Thyroid gland (tissue), 4 donors: ENCODE results near the gene IRF2.

Source experiments
- POLR2A ChIP-seq, 2 donors: fragments of 450-650 bp; IDR thresholded peaks; one replicate each; pipeline ENCODE4 v1.6.1; 2017; ENCODE audit warnings: antibody characterized with exemption in 2 of 2, mild to moderate bottlenecking in 2 of 2, moderate library complexity in 1 of 2
- TF ChIP-seq, protein P1 (sequence below), 6 experiments: fragments of 200-600 bp in 3 of 6; fragments of 450-650 bp in 3 of 6; sonication (generic) in 3 of 6; IDR thresholded peaks; one replicate each; pipeline ENCODE4 v1.5.1; 2016 to 2019; ENCODE audit warnings: antibody characterized with exemption in 6 of 6, mild to moderate bottlenecking in 2 of 6, inconsistent platforms in 1 of 6, moderate library complexity in 1 of 6

DNA sequence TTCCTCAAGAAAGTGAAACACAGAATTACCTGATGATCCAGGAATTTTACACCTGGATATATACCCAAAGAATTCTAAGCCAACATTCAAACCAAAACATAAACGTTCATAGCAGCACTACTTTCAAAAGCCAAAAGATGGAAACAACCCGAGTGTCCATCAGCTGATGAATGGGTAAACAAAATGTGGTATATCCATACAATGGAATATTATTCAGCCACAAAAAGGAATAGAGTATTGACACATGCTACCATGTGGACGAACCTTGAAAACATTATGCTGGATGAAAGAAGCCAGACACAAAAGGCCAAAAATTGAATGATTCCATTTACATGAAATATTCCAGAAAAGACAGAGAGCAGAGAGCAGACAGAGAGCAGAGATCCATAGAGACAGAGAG lies 52.0 kb downstream of the IRF2 start:
- TF ChIP-seq, protein P1, sequence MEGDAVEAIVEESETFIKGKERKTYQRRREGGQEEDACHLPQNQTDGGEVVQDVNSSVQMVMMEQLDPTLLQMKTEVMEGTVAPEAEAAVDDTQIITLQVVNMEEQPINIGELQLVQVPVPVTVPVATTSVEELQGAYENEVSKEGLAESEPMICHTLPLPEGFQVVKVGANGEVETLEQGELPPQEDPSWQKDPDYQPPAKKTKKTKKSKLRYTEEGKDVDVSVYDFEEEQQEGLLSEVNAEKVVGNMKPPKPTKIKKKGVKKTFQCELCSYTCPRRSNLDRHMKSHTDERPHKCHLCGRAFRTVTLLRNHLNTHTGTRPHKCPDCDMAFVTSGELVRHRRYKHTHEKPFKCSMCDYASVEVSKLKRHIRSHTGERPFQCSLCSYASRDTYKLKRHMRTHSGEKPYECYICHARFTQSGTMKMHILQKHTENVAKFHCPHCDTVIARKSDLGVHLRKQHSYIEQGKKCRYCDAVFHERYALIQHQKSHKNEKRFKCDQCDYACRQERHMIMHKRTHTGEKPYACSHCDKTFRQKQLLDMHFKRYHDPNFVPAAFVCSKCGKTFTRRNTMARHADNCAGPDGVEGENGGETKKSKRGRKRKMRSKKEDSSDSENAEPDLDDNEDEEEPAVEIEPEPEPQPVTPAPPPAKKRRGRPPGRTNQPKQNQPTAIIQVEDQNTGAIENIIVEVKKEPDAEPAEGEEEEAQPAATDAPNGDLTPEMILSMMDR (IDR thresholded peaks at IDR 0.05) = no peak
- TF ChIP-seq POLR2A (IDR thresholded peaks at IDR 0.05) = no peak
